HT1080 (cell line): ENCODE measurements around the gene RAET1G. TPM values are rescaled to one million over a fixed set of nuclear protein-coding genes. Genes with fewer than 3 reads are reported as not detected.
A peak's percentile ranks its signal among the peaks of the same experiment; 100 is the strongest.
"Not testable (repeated sequence)": the region's sequence is repeated elsewhere in the genome, so short reads cannot be mapped to it uniquely, and the experiment has no call there.

Source experiments
- DNase-seq: peaks from one replicate; pipeline ENCODE4 v3.0.0-alpha.2; 2015; ENCODE audit warnings: low read depth
- total RNA-seq: library from RNA; depleted of rRNA; stranded (reverse); fragments of >200 nt; shearing (Covaris generic); gene quantifications from 2 replicates; pipeline ENCODE4 v1.2.3, GENCODE V29; 2014

The RAET1G gene
- total RNA-seq, 1 experiment from 2014 or later = 2.4 TPM

- no peak for DNase-seq
Measured at GRCh38 chr6:149897855-149898744, 24.8 kb downstream of the RAET1G start, which contains the start of gene RAET1E. Gene RAET1E, minus strand, starts transcription at chr6:149898113. Its CDS starts 7,212 bp downstream, at chr6:149890901.

DNA sequence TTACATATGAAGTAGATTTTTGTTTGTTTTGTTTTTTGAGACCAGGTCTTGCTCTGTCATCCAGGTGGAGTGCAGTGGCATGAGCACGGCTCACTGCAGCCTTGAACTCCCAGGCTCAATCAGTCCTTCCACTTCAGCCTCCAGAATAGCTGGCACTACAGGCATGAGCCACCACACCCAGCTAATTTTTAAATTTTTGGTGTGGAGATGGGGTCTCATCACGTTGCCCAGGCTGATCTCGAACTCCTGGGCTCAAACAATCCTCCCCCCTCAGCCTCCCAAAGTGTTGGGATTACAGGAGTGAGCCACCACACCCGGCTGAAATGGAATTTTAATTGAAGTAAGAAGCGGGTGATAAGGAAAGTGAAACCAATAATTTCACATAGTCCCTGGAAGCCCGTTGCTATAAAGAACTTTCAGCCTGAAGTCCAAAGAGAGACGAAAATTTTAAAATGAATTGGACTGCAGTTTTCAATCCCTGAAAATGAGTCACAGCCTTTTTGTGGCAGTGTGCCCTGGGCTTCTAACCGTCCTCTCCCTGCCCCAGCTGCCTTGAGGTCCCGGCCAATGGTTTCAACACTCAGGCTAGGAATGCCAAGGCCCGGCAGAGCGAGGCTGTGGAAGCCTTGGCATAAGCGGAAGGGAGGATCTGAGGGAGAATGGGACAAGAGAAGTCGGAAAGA, 25.8 kb downstream of the RAET1G start:
- peak; percentile 87 for DNase-seq

DNA sequence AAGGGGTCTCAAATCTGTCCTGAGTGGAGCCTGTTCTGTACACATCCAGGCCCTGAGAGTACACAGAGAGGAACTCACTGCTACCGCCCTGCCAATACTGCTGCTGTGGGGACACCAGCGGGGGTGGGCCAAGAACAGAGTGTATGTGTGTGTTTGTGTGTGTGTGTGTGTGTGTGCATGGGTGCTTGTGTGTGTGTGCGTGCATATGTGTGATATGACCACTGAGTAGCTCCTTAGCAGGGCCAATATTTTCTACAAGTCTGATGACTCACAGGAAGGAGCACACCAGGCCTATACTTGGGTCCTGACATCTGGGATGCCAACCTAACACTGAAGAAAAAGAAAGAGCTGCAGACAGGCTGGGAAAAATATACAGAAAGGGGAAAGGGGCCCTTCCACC, 26.4 kb downstream of the RAET1G start:
- peak; percentile 86 for DNase-seq

DNA sequence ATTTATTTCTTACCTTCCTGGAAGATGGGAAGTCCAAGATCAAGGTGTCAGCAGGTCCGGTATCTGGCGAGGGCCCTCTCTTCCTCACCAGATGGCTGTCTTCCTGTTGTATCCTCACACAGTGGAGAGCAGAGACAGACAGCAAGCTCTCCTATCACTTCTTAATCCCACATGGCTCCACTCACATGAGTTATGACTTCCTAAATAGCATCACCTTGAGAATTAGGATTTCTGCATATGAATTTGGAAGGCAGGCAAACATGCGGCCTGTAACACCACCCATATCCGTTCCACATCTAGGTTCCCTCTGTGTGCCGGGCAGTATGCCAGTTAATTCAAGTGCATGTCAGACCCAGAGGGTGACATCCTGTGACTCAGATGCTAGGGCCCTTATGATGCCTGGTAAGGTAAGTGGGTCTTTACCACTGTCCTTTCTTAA, 27.1 kb downstream of the RAET1G start:
- DNase-seq = peak; percentile 88

DNA sequence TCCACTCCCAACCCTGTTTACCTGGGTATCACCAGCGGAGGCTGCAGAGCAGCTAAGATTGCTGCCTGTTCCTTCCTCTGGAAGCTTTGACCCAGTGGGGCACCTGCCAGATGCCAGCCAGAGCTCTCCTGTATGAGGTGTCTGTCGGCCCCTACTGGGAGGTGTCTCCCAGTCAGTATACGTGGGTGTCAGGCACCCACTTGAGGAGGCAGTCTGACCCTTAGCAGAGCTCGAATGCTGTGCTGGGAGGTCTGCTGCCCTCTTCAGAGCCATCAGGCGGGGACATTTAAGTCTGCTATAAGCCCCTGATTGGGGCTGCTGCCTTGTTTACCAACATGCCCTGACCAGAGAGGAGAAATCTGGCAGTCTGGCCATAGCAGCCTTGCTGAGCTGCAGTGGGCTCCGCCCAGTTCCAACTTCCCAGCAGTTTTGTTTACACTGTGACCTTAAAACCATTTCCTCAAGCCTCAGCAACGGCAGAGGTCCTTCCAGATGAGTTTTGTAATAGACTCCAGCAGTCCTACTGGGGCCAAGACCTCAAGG, 27.8 kb downstream of the RAET1G start:
- peak; percentile 75 for DNase-seq

GRCh38 chr6:149891864-149892263, 31.1 kb downstream of the RAET1G start:
- not testable (repeated sequence) for DNase-seq

DNA sequence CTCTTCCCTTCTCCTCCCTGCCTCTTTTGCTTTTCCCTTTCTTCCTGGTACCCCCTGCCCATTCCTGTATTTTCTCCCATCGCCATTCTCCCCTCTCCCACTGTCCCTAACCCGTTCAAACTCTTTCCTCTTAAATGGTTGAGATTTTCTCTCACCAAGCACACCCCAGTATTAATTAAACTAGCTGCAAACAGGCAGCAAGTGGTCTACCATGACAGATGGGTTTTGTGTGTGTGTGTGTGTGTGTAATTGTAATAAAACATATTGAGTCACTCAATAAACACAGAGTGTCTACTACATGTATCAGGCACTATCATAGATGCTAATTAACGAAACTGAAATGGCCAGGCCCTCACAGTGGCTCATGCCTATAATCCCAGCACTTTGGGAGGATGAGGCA, 31.7 kb downstream of the RAET1G start:
- no peak for DNase-seq

- DNase-seq = no peak
Measured at GRCh38 chr6:149890629-149891045, 32.3 kb downstream of the RAET1G start.

DNA sequence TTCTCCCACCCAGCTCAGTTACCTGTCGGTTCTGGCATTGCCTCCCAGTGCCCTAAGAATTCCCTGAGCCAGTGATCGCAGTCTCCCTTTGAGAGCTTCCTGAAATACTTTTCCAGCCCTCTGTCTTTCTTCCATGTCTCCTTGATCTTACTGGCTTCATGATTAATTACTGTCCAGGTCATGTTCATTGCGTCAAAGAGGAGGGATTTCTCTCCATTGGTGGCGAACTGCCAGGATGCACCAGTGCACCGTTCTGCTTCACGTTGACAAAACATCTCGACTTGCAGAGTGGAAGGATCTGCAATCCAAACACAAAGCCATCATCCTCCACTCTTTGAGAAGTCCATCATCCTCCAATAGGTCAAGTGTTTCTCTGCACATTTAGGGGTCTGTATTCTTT, 33.6 kb downstream of the RAET1G start:
- no peak for DNase-seq

- no peak for DNase-seq
Measured at GRCh38 chr6:149888659-149889058, 34.3 kb downstream of the RAET1G start.

DNA sequence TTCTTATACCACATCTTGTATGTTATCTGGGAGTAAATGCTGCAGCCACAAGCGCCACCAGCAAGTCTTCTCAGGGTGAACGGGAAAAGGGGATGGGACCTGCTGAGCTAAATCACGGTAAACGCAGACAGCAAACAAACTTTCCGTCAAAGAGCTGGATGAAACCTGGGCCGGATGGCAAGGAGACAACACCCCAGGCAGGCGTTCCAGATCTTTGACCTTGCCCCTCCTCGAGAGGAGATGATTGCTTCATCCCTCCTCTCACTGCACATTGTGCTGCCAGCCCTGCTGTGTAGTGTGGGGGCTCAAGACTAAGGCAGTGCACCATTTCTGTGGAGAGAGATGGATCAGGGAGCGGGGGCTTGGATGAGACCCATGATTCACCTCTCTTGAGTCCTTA, 34.8 kb downstream of the RAET1G start:
- DNase-seq = no peak

- DNase-seq = no peak
Measured at GRCh38 chr6:149887343-149887742, 35.6 kb downstream of the RAET1G start.

- DNase-seq = no peak
Measured at GRCh38 chr6:149885888-149886287, 37.0 kb downstream of the RAET1G start.

GRCh38 chr6:149884617-149885016, 38.3 kb downstream of the RAET1G start:
- DNase-seq = no peak

GRCh38 chr6:149884215-149884614, 38.7 kb downstream of the RAET1G start:
- DNase-seq = no peak

GRCh38 chr6:149881860-149882259, 41.1 kb downstream of the RAET1G start:
- DNase-seq = no peak

DNA sequence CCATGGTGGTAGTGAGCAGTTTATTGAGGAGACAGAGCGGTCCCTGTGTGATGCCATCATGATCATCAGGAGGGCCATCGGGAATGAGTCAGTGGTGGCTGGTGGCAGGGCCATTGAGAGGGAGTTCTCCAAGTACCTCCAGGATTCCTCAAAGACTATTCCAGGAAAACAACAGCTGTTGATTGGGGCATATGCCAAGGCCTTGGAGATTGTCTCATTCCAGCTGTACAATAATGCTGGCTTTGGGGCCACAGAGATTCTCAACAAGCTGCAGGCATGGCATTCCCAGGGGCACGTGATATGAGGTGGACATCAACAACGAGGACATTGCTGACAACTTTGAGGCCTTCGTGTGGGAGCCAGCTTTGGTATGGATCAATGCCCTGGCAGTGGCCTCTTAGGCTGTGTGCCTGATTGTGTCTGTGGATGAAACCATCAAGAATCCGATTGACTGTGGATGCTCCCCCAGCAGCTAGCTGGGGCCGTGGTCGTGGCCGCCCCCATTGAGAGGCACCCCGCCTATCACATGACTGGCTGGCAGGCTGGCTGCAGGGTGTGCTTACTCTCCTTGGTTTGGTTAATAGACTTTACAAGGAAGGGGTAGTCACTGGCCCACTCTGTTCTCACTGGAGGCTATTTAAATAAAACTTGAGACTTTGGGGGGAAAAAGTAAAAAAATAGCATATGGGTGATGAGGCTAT, 41.7 kb downstream of the RAET1G start:
- DNase-seq = no peak

DNA sequence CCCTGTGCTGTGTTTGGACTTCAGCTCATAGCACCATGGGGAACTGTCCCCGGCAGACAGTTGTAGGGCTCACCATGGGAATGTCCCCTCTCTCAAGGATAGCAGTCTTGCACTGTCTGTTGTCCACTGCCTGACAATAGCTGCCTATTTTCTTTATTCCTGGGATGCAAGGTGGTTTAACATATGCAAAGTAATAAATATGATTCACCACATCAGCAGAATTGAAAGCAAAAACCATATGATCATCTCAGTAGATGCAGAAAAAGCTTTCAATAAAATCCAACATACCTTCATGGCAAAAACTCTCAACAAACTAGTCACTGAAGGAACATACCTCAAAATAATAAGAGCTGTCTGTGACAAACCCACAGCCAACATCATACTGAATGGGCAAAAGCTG, 45.3 kb downstream of the RAET1G start:
- DNase-seq = no peak

GRCh38 chr6:149876241-149876933, 46.5 kb downstream of the RAET1G start:
- DNase-seq = no peak

DNA sequence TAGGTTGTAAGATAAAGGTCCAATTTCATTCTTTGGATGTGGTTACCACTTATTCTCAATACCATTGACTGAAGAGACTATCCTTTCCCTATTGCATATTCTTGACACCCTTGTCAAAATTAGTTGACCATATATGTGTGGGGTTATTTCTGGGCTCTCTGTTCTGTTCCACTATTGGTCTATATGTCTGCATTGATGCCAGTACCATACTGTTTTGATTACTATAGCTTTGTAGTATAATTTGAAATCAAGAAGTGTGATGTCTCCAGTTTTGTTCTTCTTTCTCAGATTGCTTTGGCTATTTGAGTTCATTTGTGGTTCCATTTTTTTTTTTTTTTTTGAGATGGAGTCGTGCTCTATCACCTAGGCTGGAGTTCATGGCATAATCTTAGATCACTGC, 50.7 kb downstream of the RAET1G start:
- DNase-seq = no peak

- no peak for DNase-seq
Measured at GRCh38 chr6:149871182-149871581, 51.7 kb downstream of the RAET1G start.
